ENCODE data around the gene CNST.
"Not testable (repeated sequence)": the region's sequence is repeated elsewhere in the genome, so short reads cannot be mapped to it uniquely, and the experiment has no call there.

Gene CNST

DNA sequence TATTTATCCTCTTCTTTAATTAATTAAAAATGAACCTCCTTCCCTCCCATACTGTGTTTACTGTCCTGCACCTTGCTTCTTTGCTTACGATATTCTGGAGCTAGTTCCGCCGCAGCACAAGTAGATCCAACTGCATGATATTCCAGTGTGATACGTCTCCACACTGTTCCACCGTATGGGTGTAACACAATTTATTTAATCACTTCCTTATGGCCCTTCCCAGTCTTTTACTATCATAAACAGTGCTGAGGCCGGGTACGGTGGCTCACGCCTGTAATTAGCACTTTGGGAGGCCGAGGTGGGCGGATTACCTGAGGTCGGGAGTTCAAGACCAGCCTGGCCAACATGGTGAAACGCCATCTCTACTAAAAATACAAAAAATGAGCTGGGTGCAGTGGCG lies 25.7 kb downstream of the CNST start:
- DNase-seq (ENCODE audit: insufficient read length, low spot score): no peak

DNA sequence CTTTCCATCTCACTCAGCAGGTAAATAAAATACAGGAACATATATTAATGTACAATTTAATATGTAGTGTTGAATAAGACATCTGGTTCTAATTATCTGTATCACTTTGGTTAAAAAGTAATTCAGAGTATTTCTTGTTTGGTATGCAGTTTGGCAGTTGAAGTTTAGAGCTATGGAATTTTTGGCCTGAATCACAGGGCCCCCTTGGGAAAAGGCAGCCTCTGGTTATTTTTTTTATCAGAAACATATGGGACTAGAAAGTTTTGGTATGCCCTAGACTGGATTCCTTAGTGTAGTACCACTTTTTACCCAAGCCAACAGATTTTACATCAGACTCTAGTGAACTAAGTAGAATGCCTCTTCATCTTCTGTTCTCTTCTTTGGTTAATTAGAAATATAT lies 26.4 kb downstream of the CNST start:
- DNase-seq (ENCODE audit: insufficient read length, low spot score) (no peak), FAIRE-seq (no peak)
- TF ChIP-seq PAX5 (IDR thresholded peaks at IDR 0.05; ENCODE audit: insufficient read depth, low read length, severe bottlenecking): no peak
- TF ChIP-seq POLR2AphosphoS5 (IDR thresholded peaks at IDR 0.05; ENCODE audit: low read depth, low read length): no peak
- no peak for TF ChIP-seq SPI1 (IDR thresholded peaks at IDR 0.05; ENCODE audit: low read depth, low read length)
- no peak for TF ChIP-seq TAF1 (IDR thresholded peaks at IDR 0.05; ENCODE audit: low read depth, low read length)
- no peak for TF ChIP-seq POLR2A (IDR thresholded peaks at IDR 0.05; ENCODE audit: low read depth, low read length)
- no peak for TF ChIP-seq POU2F2 (IDR thresholded peaks at IDR 0.05; ENCODE audit: low read depth, low read length)

More for the DNA sequence above, 25.7 kb downstream of the CNST start:
- FAIRE-seq: no peak
- TF ChIP-seq POLR2A (IDR thresholded peaks at IDR 0.05; ENCODE audit: low read depth, low read length): no peak
- no peak for TF ChIP-seq PAX5 (IDR thresholded peaks at IDR 0.05; ENCODE audit: insufficient read depth, low read length, severe bottlenecking)
- TF ChIP-seq TAF1 (IDR thresholded peaks at IDR 0.05; ENCODE audit: low read depth, low read length): no peak
- no peak for TF ChIP-seq POU2F2 (IDR thresholded peaks at IDR 0.05; ENCODE audit: low read depth, low read length)
- no peak for TF ChIP-seq SPI1 (IDR thresholded peaks at IDR 0.05; ENCODE audit: low read depth, low read length)
- no peak for TF ChIP-seq POLR2AphosphoS5 (IDR thresholded peaks at IDR 0.05; ENCODE audit: low read depth, low read length)

DNA sequence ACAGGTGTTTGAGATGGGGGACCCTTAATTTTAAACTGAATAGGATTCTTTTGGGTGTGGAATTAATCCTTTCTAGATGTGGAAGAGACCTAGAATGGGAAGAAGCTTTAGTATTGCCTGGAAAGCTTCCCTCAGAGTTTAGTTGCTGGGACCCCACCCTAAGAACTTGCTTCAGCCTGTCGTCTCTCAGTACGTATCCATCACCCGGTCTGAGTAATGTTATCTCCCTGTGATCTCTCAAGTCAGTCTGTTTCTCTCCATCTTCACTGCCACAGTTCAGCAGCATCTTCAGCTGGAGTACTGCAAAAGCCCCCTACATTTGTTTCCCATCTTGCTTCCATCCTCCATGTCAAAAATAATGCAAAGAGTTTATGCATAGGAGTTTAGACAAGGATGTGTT lies 28.9 kb downstream of the CNST start:
- FAIRE-seq: no peak
- DNase-seq (ENCODE audit: insufficient read length, low spot score): no peak
- TF ChIP-seq POLR2AphosphoS5 (IDR thresholded peaks at IDR 0.05; ENCODE audit: low read depth, low read length) (no peak), SPI1 (IDR thresholded peaks at IDR 0.05; ENCODE audit: low read depth, low read length) (no peak), POU2F2 (IDR thresholded peaks at IDR 0.05; ENCODE audit: low read depth, low read length) (no peak), POLR2A (IDR thresholded peaks at IDR 0.05; ENCODE audit: low read depth, low read length) (no peak), TAF1 (IDR thresholded peaks at IDR 0.05; ENCODE audit: low read depth, low read length) (no peak), PAX5 (IDR thresholded peaks at IDR 0.05; ENCODE audit: insufficient read depth, low read length, severe bottlenecking) (no peak)

DNA sequence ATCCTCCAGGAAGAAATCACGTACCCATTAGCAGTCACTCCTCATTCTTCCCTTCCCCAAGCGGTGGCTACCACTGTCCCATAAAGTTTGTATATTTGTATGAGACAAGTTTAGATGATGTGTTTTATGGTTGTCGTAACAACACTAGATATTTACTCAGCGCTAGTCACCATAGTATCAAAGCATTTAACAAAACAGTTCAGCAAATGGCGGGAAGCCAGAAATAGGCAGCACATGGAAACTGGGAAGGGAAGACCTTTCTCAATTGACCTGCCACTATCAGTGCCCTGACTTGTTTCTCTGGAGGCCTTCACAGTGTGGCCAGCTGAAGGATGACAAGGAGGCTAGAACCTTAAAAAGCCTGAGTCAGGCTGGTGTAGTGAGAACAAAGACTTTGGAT lies 31.1 kb downstream of the CNST start:
- DNase-seq (ENCODE audit: insufficient read length, low spot score) (no peak), FAIRE-seq (no peak)
- TF ChIP-seq POLR2A (IDR thresholded peaks at IDR 0.05; ENCODE audit: low read depth, low read length) (no peak), POU2F2 (IDR thresholded peaks at IDR 0.05; ENCODE audit: low read depth, low read length) (no peak), SPI1 (IDR thresholded peaks at IDR 0.05; ENCODE audit: low read depth, low read length) (no peak)

DNA sequence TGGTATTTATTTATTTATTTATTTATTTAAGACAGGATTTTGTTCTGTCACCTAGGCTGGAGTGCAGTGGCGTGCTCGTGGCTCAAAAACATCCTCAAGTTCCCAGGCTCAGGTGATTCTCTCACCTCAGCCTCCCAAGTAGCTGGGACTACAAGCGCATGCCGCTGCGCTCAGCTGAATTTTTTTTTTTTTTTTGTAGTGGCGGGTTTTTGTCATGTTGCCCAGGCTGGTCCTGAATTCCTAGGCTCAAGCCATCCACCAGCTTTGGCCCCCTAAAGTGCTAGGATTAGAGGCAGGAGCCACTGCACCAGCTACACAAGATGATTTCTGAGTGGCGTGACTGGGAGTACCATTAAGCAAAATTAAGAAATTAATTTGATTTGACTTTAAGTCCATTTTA lies 31.7 kb downstream of the CNST start:
- FAIRE-seq: no peak
- no peak for DNase-seq (ENCODE audit: insufficient read length, low spot score)
- TF ChIP-seq PAX5 (IDR thresholded peaks at IDR 0.05; ENCODE audit: insufficient read depth, low read length, severe bottlenecking): no peak
- TF ChIP-seq POLR2A (IDR thresholded peaks at IDR 0.05; ENCODE audit: low read depth, low read length): no peak
- TF ChIP-seq POLR2AphosphoS5 (IDR thresholded peaks at IDR 0.05; ENCODE audit: low read depth, low read length): no peak
- TF ChIP-seq POU2F2 (IDR thresholded peaks at IDR 0.05; ENCODE audit: low read depth, low read length): no peak
- TF ChIP-seq TAF1 (IDR thresholded peaks at IDR 0.05; ENCODE audit: low read depth, low read length): no peak
- no peak for TF ChIP-seq SPI1 (IDR thresholded peaks at IDR 0.05; ENCODE audit: low read depth, low read length)

GRCh38 chr1:246599315-246599714 lies 33.1 kb downstream of the CNST start:
- DNase-seq (ENCODE audit: insufficient read length, low spot score) (no peak), FAIRE-seq (no peak)
- TF ChIP-seq POLR2A (IDR thresholded peaks at IDR 0.05; ENCODE audit: low read depth, low read length) (no peak), POU2F2 (IDR thresholded peaks at IDR 0.05; ENCODE audit: low read depth, low read length) (no peak), POLR2AphosphoS5 (IDR thresholded peaks at IDR 0.05; ENCODE audit: low read depth, low read length) (no peak), PAX5 (IDR thresholded peaks at IDR 0.05; ENCODE audit: insufficient read depth, low read length, severe bottlenecking) (no peak), SPI1 (IDR thresholded peaks at IDR 0.05; ENCODE audit: low read depth, low read length) (no peak), TAF1 (IDR thresholded peaks at IDR 0.05; ENCODE audit: low read depth, low read length) (no peak)

DNA sequence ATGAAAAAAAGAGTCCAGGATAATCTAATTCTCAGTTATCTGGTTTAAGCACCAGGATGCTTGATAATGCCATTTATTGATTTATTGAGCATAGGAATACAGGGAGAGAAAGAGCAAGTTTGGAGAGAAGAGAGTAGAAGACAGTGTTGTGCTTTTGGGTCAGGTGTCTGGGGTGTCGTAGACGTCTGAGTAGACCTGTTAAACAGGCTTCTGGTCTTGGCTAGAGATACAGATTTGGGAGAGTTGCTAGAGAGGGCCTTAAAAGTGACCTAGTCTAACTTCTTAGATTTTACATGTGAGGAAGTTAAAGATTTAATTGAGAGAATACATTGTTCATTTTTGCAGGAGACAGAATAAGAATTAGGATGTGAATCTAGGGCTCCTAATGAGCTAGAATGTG lies 34.3 kb downstream of the CNST start:
- DNase-seq (ENCODE audit: insufficient read length, low spot score) (no peak), FAIRE-seq (no peak)
- no peak for TF ChIP-seq TAF1 (IDR thresholded peaks at IDR 0.05; ENCODE audit: low read depth, low read length)
- no peak for TF ChIP-seq POLR2A (IDR thresholded peaks at IDR 0.05; ENCODE audit: low read depth, low read length)
- no peak for TF ChIP-seq SPI1 (IDR thresholded peaks at IDR 0.05; ENCODE audit: low read depth, low read length)
- no peak for TF ChIP-seq POU2F2 (IDR thresholded peaks at IDR 0.05; ENCODE audit: low read depth, low read length)
- no peak for TF ChIP-seq POLR2AphosphoS5 (IDR thresholded peaks at IDR 0.05; ENCODE audit: low read depth, low read length)
- TF ChIP-seq PAX5 (IDR thresholded peaks at IDR 0.05; ENCODE audit: insufficient read depth, low read length, severe bottlenecking): no peak

- DNase-seq (ENCODE audit: insufficient read length, low spot score): no peak
Measured at GRCh38 chr1:246602194-246602593, 35.9 kb downstream of the CNST start.

DNA sequence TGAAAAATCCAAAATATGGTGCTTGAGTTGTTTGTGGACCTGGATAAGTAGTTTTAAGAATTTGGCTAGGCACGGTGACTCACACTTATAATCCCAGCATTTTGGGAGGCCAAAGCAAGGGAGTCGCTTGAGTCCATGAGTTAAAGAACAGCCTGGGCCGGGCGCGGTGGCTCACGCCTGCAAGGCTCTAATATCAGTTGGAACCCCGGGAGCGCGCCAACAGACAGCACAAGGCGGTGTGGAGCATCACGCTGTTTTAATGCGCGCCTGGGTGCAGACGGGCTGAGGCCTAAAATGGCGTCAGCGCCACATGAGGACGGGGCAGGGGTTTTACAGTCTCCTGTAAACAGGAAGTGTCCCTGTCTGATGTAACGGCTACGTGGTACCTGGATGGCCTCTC lies 39.0 kb downstream of the CNST start:
- FAIRE-seq: not testable (repeated sequence)

More at GRCh38 chr1:246602194-246602593, 35.9 kb downstream of the CNST start:
- TF ChIP-seq POLR2A (IDR thresholded peaks at IDR 0.05; ENCODE audit: low read depth, low read length) (no peak), POU2F2 (IDR thresholded peaks at IDR 0.05; ENCODE audit: low read depth, low read length) (no peak), SPI1 (IDR thresholded peaks at IDR 0.05; ENCODE audit: low read depth, low read length) (0 out of 2 replicates have a peak, but pooled peaks have one; percentile 0)
- peak; percentile 28 for FAIRE-seq

DNA sequence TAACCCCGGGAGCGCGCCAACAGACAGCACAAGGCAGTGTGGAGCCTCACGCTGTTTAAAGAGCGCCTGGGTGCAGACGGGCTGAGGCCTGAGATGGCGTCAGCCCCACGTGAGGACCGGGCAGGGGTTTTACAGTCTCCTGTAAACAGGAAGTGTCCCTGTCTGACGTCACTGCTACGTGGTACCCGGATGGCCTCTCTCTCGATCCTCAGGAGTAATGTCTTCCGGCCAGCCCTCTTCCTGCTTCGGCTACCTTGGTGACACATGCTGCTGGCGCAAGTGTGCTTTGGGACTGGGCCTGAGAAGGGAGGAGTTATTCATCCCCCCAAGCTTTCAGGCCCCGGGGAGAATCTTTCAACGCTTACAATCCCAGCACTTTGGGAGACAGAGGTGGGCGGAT lies 41.2 kb downstream of the CNST start:
- DNase-seq (ENCODE audit: insufficient read length, low spot score) (no peak), FAIRE-seq (no peak)
- TF ChIP-seq POU2F2 (IDR thresholded peaks at IDR 0.05; ENCODE audit: low read depth, low read length) (no peak), POLR2A (IDR thresholded peaks at IDR 0.05; ENCODE audit: low read depth, low read length) (no peak), POLR2AphosphoS5 (IDR thresholded peaks at IDR 0.05; ENCODE audit: low read depth, low read length) (no peak), SPI1 (IDR thresholded peaks at IDR 0.05; ENCODE audit: low read depth, low read length) (no peak), PAX5 (IDR thresholded peaks at IDR 0.05; ENCODE audit: insufficient read depth, low read length, severe bottlenecking) (no peak), TAF1 (IDR thresholded peaks at IDR 0.05; ENCODE audit: low read depth, low read length) (no peak)

More for the DNA sequence above, 39.0 kb downstream of the CNST start:
- not testable (repeated sequence) for DNase-seq (ENCODE audit: insufficient read length, low spot score)
